ENCODE data around the gene AQP9.

The AQP9 gene

GRCh38 chr15:58139276-58139988 is 1.3 kb downstream of the AQP9 start:
- intact Hi-C loops (cut with DNase I) = no loop called here
- no peak for DNase-seq

GRCh38 chr15:58139989-58140522 is 1.9 kb downstream of the AQP9 start:
- intact Hi-C loops (cut with DNase I) = no loop called here
- DNase-seq = no peak

GRCh38 chr15:58141894-58142293 is 3.7 kb downstream of the AQP9 start:
- DNase-seq = no peak
- intact Hi-C loops (cut with DNase I) = no loop called here

GRCh38 chr15:58142827-58143461 is 4.8 kb downstream of the AQP9 start:
- DNase-seq = no peak
- intact Hi-C loops (cut with DNase I) = no loop called here

DNA sequence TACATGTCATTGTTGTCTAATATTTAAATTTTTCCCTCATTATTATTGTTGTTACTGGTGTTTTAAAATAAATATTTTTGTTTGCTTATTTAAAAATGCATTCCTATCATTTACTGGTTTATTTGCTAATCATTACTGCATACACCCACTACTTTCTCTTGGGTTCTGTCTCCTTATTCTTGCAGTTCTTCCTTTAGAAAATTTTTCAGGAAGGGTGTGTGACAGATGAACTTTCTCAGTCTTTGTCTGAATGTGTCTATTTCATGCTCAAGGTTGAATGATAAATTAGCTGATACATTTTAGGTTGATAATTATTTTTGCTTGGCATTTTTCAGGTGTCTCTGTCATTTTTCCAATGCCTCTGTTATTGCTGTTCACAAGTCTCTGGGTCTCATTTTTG is 7.4 kb downstream of the AQP9 start:
- intact Hi-C loops (cut with DNase I) = no loop called here
- no peak for DNase-seq

- DNase-seq = peak in 4 of 42 donors; percentile 10 to 18 (median 15)
- intact Hi-C loops (cut with DNase I) = no loop called here
These were observed 8.0 kb downstream of the AQP9 start for GRCh38 chr15:58146211-58146610.

DNA sequence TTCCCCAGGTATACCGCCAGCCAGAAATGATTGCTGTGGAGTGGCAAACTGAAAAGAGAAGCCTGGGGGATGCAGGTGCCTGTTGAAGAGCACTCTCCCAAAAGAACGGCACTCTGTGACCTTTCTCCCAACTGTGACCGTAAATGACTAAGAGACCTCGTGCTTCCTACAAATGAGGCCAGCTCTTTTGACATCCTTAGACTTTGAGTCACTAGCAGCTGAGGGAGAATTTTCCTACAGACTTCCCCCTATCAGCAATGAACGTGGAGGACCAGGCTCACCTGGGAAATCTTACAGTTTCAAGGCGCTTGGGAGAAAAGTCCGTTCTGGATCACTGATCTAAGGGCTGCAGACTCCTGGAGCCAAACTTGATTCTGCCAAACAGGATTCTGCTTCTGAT is 8.6 kb downstream of the AQP9 start:
- peak in 14 of 42 donors; percentile 8 to 49 (median 26) for DNase-seq
- intact Hi-C loops (cut with DNase I) = no loop called here

GRCh38 chr15:58147171-58147611 is 9.0 kb downstream of the AQP9 start:
- intact Hi-C loops (cut with DNase I) = no loop called here
- peak in 1 of 42 donors; percentile 36 for DNase-seq

DNA sequence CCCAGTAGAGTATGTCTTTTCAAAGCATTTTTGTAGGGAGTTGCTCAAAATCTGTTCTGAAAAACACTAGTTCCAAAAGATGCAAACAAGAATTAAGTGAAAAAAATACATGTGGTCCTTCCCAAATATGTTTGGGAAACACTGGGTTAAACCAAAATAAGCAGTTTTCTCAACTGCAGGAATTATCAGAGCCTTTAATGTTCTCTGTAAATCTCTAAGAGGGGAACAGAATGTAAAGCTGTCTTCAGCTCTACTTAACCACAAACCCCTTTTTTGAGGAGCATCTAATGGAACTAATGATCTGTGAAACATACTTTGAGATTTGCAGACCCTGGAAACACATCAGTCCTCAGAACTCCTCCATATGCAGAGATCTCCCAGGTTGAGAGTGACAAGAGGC is 9.9 kb downstream of the AQP9 start:
- DNase-seq = no peak
- intact Hi-C loops (cut with DNase I) = no loop called here

DNA sequence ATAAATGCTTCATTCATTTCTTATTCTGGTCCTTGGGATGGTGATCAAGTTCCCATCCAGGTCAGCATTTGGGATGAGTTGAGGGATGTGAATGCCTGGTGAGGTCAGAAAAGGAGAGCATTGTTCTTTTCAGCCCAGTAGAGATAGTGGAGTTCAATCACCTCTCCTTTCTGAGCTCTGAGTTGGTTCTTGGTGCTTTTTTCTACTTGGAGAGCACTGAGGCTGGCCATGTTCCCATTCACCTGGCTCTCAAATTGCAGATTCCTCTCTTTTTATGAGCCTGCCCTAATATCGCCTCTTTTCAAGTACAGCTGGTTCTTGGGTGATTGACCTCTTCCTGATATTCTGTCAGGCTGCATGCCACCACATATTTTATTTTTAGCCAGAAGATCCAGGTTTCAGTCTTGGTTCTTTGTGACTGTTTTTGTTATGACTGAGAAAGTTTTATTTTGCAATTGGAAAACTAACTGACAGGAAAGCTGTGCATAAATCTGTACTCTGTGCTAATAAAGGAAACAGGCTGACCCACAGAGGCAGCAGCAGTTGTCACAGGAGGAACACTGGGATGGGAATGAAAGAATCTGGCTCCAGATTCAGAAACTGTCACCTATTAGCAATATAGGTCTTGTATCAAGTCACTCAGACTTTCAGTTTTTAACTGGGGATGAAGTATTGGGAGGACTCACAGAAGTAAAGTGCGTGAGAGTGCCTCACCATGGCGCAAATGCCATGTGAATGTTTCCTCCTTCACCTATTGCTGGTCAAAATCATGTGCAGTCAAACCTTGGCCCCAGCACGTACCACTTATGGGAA is 10.7 kb downstream of the AQP9 start:
- no peak for DNase-seq
- intact Hi-C loops (cut with DNase I) = no loop called here

DNA sequence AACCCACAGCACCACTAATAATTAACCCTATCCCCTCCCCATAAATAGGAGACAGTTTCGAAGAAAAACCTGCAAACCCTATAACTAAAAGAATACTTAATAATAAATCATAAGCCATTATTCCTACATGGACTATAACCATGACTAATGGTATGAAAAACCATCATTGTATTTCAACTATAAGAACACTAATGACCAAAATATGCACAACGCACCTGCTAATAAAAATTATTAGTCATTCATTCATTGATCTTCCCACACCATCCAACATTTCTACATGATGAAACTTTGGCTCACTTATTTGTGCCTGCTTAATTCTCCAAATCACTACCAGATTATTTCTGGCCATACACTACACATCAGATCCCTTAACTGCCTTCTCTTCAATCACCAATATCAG is 16.6 kb downstream of the AQP9 start:
- intact Hi-C loops (cut with DNase I) = no loop called here
- DNase-seq = no peak

- intact Hi-C loops (cut with DNase I) = no loop called here
- DNase-seq = no peak
These were observed 21.7 kb downstream of the AQP9 start for GRCh38 chr15:58159827-58160386.

- no peak for DNase-seq
- intact Hi-C loops (cut with DNase I) = no loop called here
These were observed 23.3 kb downstream of the AQP9 start for GRCh38 chr15:58161436-58161930.

GRCh38 chr15:58163985-58164384 is 25.8 kb downstream of the AQP9 start:
- no peak for DNase-seq
- intact Hi-C loops (cut with DNase I) = no loop called here

DNA sequence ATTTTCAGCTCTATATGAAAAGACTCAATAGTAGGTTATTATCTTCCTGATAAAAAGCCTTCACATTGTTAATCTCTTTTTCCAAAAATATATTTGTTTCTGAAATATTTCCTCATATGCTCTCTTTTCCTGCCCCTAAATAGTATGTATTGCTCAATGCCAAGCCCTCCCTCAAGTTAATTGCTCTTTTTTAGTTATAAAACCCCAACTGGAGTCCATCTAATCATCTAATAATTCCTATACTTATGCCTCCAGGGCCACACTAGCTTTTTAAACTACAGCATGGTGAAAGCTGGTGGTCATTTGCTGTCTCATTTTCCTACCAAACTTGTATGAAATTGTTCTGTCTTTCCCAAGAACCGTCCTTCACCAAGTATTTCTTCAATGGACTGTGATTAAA is 26.7 kb downstream of the AQP9 start:
- intact Hi-C loops (cut with DNase I) = no loop called here
- DNase-seq = no peak

DNA sequence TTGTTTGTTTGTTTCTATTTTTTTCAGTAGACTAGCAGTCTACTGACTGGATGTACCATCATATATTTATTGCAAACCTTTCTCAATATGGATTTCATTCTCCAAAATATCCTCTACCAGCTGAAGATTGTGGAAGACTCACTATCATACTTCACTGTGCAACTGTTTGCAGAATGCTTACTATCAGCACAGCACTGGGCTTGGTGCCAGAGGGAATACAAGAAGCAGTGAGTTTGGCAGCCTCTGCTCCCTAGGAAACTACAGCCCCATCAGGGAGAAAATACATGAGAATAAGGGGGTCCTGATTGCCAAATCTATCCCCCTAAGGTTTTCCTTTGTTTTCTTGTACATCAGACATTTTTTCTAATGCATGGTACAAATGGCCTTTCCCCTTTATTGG is 27.5 kb downstream of the AQP9 start:
- intact Hi-C loops (cut with DNase I) = no loop called here
- peak in 21 of 42 donors; percentile 11 to 58 (median 27) for DNase-seq

GRCh38 chr15:58167095-58167691 is 29.0 kb downstream of the AQP9 start:
- intact Hi-C loops (cut with DNase I) = no loop called here
- DNase-seq = no peak

DNA sequence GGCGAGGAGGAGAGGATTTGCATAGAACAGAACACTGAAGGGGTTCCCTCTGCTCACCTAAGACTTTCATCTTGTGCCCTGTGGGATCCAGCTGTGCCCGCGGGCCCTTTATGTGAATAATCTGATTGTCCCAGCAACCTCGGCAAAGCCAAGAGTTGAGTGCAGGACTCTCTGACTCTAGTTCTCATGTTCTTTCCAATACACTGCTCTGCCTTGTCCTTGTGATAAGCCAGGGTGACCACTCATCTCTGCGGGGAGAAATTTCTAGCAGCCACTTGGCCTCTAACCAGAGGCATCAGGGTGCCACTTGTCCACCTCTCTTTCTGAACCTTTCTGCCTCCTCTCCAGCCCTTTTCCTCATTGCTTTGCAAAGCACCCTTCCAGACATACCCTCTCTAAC is 31.8 kb downstream of the AQP9 start:
- no peak for DNase-seq
- intact Hi-C loops (cut with DNase I) = no loop called here

DNA sequence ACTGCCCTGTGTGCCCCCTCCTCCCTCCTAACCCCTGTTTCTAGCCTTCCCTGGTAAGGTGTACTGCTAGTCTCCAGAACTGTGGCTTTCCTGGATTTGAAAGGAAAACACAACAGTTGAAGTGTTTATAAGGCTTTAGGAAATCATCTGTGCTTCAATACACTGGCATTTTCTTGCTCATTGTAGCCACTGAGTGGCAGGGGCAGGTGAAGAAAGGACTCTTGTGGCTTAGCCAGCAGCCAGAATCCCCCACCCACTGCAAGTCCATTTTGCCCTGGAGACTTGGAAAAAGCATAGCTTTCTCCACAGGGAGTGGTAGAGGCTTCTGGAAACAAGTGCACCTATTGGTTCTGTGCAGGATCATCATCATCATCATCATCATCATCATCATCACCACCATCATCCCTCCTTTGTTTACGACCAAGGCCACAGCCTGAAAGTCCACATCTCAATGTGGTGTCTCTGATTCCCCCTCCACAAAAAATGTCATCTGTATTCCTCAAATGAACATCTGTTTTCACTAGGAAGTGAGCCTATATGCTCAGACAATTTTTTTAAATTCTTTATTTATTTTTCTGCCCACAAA is 33.4 kb downstream of the AQP9 start:
- intact Hi-C loops (cut with DNase I) = no loop called here
- no peak for DNase-seq

All from head of caudate nucleus (tissue), 42 donors.